GM18867 (cell line): Measurements from ENCODE around the gene ALDH1B1.
"Not testable (repeated sequence)": the region's sequence is repeated elsewhere in the genome, so short reads cannot be mapped to it uniquely, and the experiment has no call there.

Source experiments
- ATAC-seq: cut with Tn5 transposase; IDR thresholded peaks from one replicate; pipeline ENCODE4 v1.9.1; 2021; ENCODE audit warnings: mild to moderate bottlenecking, moderate library complexity; ENCODE audit not compliant: unreplicated experiment

Gene ALDH1B1

DNA sequence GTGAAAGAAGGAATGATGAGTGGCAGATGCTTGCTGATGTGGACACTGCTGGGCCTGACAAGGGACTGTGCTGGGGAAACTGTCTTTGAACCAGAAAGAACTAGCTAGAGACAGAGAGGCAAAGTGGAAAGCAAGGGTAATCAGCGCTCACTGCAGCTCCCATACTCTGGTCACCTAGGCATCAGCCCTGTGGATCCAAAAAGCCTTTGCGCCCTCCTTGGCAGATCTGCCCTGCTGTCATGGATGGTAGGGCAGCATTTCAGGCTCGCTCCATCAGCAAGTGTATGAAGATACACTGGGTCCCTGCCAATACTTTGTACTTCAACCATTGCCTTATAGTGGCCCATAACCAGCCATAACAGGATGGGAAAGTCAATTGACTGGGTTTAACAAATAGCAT lies 6.6 kb upstream of the ALDH1B1 start:
- ATAC-seq = no peak

DNA sequence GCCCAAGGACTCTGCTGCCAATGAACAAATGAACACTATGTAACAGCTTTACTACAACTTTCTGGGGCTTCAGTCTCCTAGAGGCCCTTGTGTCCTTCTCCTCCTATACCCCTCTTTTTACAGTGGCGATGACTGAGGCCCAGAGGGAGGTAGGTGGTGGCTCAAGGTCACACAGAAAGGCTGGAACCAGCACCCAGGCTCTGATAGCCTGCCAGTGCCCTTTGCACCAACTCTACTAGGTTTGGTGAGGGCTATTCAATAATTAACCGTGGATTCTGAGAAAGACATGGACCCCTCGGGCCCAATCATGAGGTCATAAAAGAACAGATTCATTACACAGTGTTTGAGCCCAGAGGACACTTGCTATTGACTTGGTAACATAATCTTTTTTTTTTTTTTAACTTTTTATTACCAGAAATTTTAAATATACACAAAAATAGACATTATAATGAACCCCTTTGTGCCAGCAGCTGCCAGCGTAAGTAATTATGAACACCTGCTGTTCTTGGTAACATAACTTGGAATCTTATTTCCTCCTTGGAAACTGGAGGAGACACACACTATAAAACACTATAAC lies 6.1 kb upstream of the ALDH1B1 start:
- no peak for ATAC-seq

DNA sequence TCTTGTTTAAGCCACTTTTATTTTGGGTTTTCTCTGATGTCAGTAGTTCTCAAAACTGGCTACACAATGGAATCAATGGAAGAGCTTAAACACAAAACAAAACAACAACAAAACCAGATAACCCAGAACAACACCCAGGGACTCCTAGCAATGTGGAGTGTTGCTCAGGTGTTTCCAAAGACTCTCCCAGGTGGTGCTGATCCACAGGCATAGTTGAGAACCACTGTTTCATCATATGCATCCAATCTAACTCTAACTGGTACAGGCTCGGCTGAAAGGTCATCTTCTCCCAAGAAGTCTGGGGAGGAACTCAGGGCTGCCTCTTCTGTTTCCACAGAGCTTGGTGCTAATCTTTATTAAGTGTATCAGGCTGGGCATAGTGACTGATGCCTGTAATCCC lies 5.4 kb upstream of the ALDH1B1 start:
- no peak for ATAC-seq

DNA sequence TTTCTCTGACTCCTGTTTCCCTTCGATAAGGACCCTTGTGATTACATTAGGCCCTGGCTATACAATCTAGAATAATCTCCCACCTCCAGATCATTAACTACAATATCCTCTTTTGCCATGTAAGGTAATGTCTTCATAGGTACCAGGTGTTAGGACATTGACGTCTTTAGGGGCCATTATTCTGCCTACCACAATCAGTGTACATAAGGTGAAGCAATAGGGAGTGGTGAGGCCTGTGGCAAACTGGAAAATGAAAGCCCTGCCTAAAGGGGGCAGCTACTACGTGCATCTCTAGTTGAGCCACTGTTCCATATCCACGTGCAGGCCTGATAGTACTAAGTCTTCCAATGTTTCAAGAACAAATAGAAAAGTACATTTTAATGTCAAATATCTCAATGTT lies 4.8 kb upstream of the ALDH1B1 start:
- ATAC-seq = no peak

GRCh38 chr9:38388283-38389223 lies 3.9 kb upstream of the ALDH1B1 start:
- ATAC-seq = no peak

- ATAC-seq = no peak
Observed at GRCh38 chr9:38389313-38389712, 3.2 kb upstream of the ALDH1B1 start.

DNA sequence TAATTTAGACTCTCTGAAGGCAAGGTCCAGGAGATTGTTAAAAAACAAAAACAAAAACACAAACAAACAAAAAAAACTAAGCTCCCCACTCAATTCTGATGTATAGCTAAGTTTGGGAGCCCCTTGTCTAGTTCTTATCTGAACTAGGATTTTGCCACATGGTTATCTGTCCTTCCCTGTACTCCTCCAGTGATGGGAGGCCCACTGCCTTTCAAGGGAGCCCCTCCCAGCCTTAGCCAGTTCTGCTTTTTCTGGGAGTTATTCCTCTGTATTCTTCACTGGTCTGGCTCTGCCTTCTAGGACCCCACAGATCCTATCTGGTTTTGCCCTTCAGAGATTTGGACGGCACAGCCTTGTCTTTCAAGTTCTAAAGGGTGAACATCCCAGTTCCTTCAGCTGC lies 2.1 kb upstream of the ALDH1B1 start:
- ATAC-seq = no peak

GRCh38 chr9:38390851-38391250 lies 1.7 kb upstream of the ALDH1B1 start:
- ATAC-seq = no peak

DNA sequence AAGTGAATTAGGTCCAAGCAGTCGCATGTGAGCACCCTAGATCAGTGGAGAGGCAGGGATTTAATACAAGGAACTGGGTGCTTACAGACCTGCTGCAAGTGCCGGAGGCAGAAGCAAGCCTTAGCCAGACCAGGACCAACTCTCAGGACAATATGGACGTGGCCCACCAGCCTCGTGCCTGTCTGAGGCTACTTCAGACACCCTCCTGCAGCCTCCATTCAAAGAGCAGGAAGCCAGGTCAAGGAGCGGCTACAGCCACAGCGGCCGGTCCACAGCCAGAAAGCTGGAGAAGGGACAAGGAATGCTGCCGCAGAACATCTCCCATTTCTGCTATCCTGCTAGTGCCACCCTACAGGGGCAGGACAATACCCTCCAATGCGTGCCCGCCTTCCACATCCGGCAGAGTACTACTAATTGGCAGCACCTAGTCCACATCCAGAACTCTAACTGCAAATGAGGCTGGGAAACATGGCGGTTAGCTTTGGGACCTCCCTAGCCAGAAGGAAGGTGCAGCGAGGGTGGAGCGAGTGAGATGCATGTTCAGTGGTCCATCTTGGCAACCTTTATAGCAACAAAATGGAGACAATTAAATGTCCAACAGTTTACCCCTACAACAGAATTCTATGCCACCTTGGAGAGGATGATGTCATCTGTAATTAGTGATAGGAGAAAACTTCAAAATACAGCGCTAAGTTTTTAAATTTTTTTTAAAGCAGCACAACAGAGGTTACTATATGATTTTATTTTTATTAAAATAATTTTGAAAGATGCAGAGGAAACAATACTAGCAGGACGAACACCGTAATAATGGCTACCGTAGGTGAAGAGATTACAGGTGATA lies 1.0 kb upstream of the ALDH1B1 start:
- no peak for ATAC-seq

GRCh38 chr9:38393128-38393796 lies 760 bp downstream of the ALDH1B1 start:
- peak; percentile 1 for ATAC-seq

GRCh38 chr9:38394416-38394815 lies 1.9 kb downstream of the ALDH1B1 start:
- no peak for ATAC-seq

- no peak for ATAC-seq
Observed at GRCh38 chr9:38395653-38396370, 3.3 kb downstream of the ALDH1B1 start.

- no peak for ATAC-seq
Observed at GRCh38 chr9:38396371-38396671, 3.8 kb downstream of the ALDH1B1 start.

GRCh38 chr9:38399191-38399590 lies 6.7 kb downstream of the ALDH1B1 start:
- ATAC-seq = not testable (repeated sequence)

DNA sequence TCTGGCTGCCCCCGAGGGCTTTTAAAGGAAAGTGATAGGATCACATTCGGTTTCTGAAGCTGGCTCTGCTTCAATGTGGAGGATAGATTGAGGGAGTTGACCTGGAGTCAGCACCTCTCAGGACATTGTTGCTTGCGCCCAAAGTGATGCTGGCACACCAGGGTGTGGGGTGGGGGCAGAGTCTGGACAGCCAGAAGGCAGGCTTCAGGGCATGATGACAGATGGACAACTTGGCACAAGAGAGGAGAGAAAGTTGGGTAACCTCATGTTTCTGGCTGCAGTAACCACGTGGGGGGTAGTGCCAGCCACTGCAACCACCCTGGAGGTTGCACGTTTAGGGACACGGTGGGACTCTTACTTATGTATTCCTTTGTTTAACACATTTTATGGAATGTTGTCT lies 9.5 kb downstream of the ALDH1B1 start:
- no peak for ATAC-seq

DNA sequence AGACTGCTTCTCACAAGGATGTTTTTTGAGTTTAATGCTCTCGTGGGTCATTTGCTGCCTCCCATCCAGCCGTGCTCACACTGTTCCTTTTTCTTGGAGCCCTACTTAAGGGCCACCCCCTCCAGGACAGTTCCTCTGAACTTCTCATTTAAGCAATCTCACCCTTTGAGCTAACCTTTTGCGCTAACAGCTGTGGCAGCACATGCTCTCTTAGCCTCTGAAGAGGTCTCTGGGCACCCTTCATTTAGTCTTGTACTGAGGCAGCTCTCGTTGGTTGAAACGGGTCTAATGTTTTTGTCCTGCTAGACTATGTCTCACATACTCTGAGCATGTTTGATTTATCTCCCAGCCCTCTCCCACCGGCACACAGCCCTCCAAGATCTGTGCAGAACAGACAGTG lies 11.8 kb downstream of the ALDH1B1 start:
- ATAC-seq = no peak

- no peak for ATAC-seq
Observed at GRCh38 chr9:38405785-38406184, 13.3 kb downstream of the ALDH1B1 start.

DNA sequence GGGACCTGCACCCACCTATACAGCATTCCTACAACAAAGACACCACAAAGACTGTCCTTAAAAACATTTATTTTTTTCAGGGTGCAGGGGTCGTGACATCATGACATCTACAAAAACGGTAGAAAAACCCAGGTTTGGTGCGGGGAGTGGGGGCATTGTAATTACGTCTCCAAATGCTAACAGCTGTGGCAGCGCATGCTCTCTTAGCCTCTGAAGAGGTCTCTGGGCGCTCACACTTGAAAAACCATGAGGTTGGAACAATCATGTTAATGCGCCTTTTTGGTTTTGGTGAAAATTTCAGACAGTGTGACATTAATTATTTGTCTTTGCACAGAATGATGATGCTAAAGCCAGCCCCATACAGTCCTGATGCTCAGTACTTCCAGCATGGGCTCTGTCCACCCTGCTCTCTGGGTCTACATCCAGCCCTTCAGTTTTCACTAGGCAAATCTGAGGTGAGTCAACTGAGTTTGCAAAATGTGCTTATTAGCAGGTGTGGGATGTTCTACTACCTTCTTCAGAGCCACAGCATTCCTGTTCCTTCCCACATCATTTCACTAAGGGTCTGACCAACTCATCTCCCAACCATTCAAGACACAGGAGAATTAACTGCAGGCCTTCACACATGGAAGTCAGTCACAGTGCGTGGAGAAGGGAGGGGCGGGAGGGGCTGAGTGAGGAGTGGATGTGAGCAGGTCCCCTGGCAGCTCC lies 14.1 kb downstream of the ALDH1B1 start:
- no peak for ATAC-seq

GRCh38 chr9:38408719-38409118 lies 16.2 kb downstream of the ALDH1B1 start:
- ATAC-seq = peak; percentile 61

- no peak for ATAC-seq
Observed at GRCh38 chr9:38412751-38413150, 20.2 kb downstream of the ALDH1B1 start.
